GM19099 (cell line): Measurements from ENCODE around the gene CSF1.

ENCODE experiments used
- POLR2A ChIP-seq: IDR thresholded peaks from 3 replicates; pipeline ENCODE4 v1.6.1; 2011; ENCODE audit warnings: low read depth; ENCODE audit not compliant: insufficient read length; ENCODE audit errors: extremely low read depth

The CSF1 gene

DNA sequence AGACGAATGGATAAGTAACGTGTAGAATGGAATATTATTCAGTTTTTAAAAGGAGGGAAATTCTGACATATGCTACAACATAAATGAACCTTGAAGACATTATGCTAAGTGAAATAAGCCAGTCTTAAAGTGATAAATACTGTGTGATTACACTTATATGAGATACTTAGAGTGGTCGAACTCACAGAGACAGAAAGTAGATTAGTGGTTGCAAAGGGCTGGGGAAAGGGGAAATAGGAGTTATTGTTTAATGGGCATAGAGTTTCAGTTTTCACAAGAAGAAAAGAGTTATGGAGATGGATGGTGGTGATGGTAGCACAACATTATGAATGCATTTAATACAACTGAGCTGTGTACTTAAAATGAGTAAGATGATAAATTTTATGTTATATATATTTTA is 59.3 kb downstream of the CSF1 start:
- TF ChIP-seq POLR2A: no peak

DNA sequence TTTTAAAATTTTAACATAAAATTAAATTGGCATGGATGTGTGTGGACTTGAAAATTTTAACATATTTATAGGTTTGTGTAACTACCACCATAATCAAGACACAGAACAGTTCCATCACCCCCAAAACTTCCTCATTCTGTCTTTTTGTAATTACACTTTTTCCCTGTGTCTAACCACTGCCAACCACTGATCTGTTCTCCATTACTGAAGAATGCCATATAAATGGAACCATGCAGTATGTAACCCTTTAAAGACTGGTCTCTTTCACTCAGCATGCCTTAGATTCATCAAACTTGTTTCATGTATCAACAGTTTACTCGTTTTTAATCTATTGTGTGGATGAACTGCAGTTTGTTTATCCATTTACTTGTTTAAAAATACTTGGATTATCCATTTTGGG is 60.9 kb downstream of the CSF1 start:
- no peak for TF ChIP-seq POLR2A

DNA sequence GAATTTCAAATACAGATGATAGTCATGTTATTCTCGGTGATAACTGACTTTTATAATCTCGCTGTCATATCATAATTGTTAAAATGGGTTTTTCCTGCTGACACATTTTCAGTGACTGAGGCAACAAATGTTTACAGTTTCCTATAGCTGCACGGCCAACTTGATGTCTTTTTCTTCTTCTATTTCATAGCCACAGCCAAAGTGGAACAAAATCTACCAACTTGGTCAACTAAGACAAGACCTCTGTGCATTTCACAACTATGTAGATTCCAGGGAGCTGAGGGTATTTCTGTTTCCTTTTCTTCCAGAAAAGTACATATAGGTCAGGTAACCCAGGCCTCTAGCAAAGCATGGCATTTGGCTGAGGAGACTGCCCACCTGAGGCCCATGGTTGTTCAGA is 63.5 kb downstream of the CSF1 start:
- no peak for TF ChIP-seq POLR2A

DNA sequence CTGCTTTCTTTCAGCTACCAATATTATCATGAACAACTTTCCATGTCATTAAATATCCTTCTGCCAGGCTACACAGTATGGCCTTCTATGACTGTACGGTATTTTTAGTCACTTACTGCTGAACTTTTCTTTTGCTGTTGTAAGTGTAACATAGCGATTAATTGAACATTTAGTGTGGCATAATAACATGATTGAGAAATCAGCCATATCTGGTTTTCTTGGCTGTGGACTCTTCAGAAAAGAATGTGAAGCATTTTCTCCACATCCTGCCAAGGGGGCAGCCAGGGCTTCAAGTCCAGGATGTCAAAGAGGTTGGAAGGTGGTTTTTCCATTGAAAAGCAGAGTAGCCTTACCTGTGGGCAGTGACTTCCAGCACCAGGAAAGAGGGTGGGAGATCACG is 65.1 kb downstream of the CSF1 start:
- TF ChIP-seq POLR2A: no peak

DNA sequence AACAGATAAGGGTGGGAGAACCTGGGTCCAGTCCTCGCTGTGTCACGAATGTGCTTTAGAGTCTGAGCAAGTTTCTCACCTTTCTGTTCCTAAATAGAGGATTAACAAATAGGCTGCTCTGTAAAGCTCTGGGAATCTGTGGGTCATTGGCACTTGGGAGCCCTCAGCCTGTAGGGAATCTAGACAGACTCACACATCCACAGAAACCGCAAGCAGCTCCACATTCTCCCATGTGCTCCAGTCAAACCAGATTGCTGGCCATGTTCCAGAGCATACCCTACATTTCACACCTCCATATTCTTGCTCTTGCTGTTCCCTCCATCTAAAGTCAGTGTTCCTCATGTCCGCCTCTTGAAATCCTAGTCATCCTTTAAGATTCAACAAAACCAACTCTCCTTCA is 66.1 kb downstream of the CSF1 start:
- no peak for TF ChIP-seq POLR2A

DNA sequence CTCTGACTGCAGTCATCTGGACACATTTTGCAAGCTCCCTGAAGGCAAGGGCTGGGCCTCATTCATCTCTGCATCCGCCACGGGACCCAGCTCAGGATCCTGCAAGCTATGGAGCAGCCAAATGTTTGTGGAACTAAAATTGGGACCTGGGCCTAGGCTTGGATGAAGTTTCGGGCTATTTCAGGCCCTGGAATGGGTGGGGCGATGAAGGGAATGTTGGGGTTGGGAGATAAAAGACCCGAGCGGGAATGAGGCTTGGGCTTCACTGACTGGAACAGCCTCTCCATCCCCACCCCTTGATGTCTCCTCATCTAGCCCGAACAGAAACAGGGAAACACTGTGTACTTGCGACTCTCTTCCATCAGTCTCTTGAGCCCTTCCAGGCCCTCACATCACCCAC is 66.6 kb downstream of the CSF1 start:
- no peak for TF ChIP-seq POLR2A

DNA sequence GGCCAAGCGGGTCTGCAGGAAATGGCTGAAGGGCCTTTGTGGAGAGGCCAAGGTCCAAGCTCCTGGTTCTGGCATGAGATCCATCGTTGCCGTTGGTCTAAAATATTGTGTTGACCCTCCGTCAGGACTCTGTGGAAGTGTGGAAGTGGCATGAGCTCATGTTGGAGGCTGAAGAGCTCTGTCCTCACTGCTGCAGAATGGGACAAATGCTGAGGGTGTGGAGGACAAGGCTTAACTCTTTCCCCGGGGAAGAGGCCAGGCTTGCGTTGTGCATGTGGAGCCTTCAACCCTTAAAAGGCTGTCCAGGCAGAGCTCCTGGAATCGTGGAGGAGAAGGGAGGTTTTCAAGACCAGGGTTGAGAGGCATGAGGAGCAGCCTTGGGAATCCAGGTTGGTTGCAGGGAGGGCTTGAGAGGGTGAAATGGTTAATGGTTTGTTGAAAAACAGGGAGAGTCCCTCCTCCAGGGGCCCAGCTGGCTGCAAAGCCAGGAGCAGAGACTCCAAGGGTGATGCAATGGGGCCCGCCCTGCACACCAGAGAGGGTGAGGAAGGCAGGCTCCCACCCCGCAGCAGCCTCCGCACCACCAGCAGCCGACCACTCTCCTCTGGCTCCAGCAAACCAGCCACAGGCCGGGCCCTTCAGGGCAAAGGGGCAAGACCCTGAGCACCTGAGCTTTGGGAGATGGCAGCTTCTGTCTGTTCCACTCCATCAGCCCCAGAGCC is 67.2 kb downstream of the CSF1 start:
- TF ChIP-seq POLR2A: no peak

DNA sequence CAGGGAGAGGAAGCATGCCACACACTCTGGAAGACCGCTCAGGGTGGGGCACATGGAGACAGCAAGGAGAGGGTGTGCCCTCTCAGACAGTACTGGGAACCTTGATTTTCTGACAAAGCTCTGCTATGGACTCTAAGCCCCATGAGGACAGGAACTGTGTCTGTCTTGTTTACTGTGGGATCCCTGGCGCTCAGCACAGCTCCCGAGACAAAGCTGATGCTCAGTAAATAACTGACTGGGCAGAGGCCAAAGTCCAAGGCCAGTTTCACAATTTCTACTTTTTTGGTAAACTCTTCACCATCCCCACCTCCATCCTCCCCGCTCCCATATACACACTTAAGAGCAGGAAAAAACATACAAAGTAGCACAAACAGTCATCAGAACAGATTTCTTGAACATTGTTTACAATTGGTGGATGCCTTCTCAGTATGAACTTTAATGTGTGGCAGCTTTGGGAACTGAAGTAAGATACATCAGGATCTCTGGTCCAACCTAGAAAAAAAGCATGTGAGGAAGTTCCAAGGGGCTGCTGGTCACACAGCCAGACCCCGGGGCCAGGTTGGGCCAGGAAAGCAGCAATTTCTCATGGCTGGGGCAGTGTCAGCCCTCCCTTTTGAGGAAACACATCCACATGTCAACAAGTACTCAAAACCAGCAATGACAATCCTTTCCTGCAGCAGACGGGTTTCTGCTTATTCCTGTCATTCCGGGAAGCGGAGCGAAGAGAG is 68.3 kb downstream of the CSF1 start:
- no peak for TF ChIP-seq POLR2A

DNA sequence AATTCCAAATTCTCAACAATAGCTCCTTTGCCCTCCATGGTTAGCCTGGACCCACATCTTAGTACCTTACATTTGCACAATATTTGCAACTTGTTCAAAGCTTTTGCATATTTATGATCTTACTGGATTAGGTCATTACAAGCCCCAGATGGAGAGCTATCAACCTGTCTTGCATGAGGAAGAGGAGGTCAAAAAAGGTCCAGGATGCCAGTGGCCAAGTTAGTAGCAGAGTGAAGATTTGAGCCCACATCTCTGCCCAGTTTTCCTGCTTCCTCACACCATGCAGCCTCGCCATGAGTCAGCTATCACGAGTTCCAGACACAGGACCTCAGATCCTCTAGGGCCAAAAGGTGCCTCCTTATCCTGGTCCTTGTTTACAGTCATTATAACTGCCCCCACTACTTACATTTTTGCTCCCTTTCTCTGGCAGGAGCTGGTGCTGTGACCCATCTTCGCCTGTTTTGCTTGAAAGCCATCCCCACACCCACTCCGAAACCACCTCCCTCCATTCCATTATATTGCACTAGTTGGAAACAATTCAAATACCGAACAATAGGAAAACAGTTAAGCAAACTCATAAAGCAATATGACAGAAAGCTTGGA is 68.9 kb downstream of the CSF1 start:
- no peak for TF ChIP-seq POLR2A
